ENCODE measurements around the gene FARS2. TPM values are rescaled to one million over a fixed set of nuclear protein-coding genes. Genes with fewer than 3 reads are reported as not detected.

The FARS2 gene
- total RNA-seq, 1 experiment from 2014 or later, result 17.8 TPM

- Histone ChIP-seq H3K36me3 (ENCODE audit: insufficient read depth, low read length, poor library complexity, severe bottlenecking) (no peaks in the 10 kb centered on the region), H3K4me1 (ENCODE audit: insufficient read depth, low read length, poor library complexity, severe bottlenecking) (no peaks in the 10 kb centered on the region), H3K27me3 (replicated peaks; ENCODE audit: insufficient read depth, low read depth, low read length, poor library complexity) (no peaks in the 10 kb centered on the region), H3K9me3 (ENCODE audit: low read depth, low read length, poor library complexity, severe bottlenecking) (no peaks in the 10 kb centered on the region), H3K4me3 (ENCODE audit: low read depth, low read length, poor library complexity, severe bottlenecking) (no peak overlapping the region), H3K27ac (ENCODE audit: low read depth, low read length, poor library complexity, severe bottlenecking) (no peak overlapping the region)
- TF ChIP-seq EZH2 (IDR thresholded peaks at IDR 0.05; ENCODE audit: borderline replicate concordance, low read depth, low read length, poor library complexity, severe bottlenecking) (no peak), CTCF (conservative IDR thresholded peaks at IDR 0.05; ENCODE audit: low read depth, low read length) (no peak)
- CTCF ChIA-PET, result interaction anchor here (0.5 to 0.8 kb wide), 2 partner anchors 23 to 189 kb away, joined by 3 to 5 read pairs; no protein-coding TSS in a partner anchor
- DNase-seq (ENCODE audit: low spot score), result no peak
- POLR2A ChIA-PET (ENCODE audit: low non-redundant PET), result no interaction called here
- intact Hi-C loops (cut with micrococcal nuclease; ENCODE audit: unreplicated experiment), result loop anchor here (2.0 kb wide), 1 partner anchor 261 kb away; no protein-coding TSS in a partner anchor
- BruUV-seq (replicated peaks), result no TSS peak
These were observed 142.3 kb downstream of the FARS2 start for GRCh38 chr6:5403609-5404008.

- Histone ChIP-seq H3K36me3 (ENCODE audit: insufficient read depth, low read length, poor library complexity, severe bottlenecking) (no peaks in the 10 kb centered on the region), H3K27ac (ENCODE audit: low read depth, low read length, poor library complexity, severe bottlenecking) (no peak overlapping the region), H3K9me3 (ENCODE audit: low read depth, low read length, poor library complexity, severe bottlenecking) (no peaks in the 10 kb centered on the region), H3K4me3 (ENCODE audit: low read depth, low read length, poor library complexity, severe bottlenecking) (no peak overlapping the region), H3K4me1 (ENCODE audit: insufficient read depth, low read length, poor library complexity, severe bottlenecking) (no peaks in the 10 kb centered on the region), H3K27me3 (replicated peaks; ENCODE audit: insufficient read depth, low read depth, low read length, poor library complexity) (no peaks in the 10 kb centered on the region)
- ChIA-PET CTCF (no interaction called here), POLR2A (ENCODE audit: low non-redundant PET) (no interaction called here)
- TF ChIP-seq CTCF (conservative IDR thresholded peaks at IDR 0.05; ENCODE audit: low read depth, low read length), result no peak
- no TSS peak for BruUV-seq (replicated peaks)
- no peak for DNase-seq (ENCODE audit: low spot score)
- intact Hi-C loops (cut with micrococcal nuclease; ENCODE audit: unreplicated experiment), result no loop called here
These were observed 144.7 kb downstream of the FARS2 start for GRCh38 chr6:5405976-5406375.

DNA sequence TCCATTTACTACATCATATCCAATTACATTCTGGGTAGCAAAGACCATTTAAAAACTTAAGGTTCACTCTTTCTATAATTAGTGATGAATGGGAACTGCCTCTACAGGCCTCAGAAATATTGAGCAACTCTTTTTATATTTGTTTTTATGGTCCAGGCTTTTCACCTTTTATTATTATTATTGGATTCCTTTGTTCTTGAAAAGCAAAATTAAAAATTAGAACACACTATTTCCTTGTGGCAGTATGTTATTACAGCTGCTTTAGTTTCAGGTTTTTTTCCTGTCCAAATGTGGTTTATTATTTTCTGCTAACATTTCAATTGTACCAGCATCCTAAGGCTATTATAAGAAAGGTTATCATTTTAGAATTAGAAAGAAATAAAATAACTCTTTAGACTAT, 150.1 kb downstream of the FARS2 start:
- BruUV-seq (replicated peaks), result no TSS peak
- no peak for DNase-seq (ENCODE audit: low spot score)
- TF ChIP-seq CTCF (conservative IDR thresholded peaks at IDR 0.05; ENCODE audit: low read depth, low read length) (no peak), EZH2 (IDR thresholded peaks at IDR 0.05; ENCODE audit: borderline replicate concordance, low read depth, low read length, poor library complexity, severe bottlenecking) (no peak)
- Histone ChIP-seq H3K4me3 (ENCODE audit: low read depth, low read length, poor library complexity, severe bottlenecking) (no peak overlapping the region), H3K36me3 (ENCODE audit: insufficient read depth, low read length, poor library complexity, severe bottlenecking) (no peaks in the 10 kb centered on the region), H3K4me1 (ENCODE audit: insufficient read depth, low read length, poor library complexity, severe bottlenecking) (no peaks in the 10 kb centered on the region), H3K27me3 (replicated peaks; ENCODE audit: insufficient read depth, low read depth, low read length, poor library complexity) (no peaks in the 10 kb centered on the region), H3K9me3 (ENCODE audit: low read depth, low read length, poor library complexity, severe bottlenecking) (no peaks in the 10 kb centered on the region), H3K27ac (ENCODE audit: low read depth, low read length, poor library complexity, severe bottlenecking) (no peak overlapping the region)
- CTCF ChIA-PET, result no interaction called here
- intact Hi-C loops (cut with micrococcal nuclease; ENCODE audit: unreplicated experiment), result no loop called here
- POLR2A ChIA-PET (ENCODE audit: low non-redundant PET), result no interaction called here

All from A673 (cell line).